Vagina (tissue), 2 donors: ENCODE results near the gene OSBPL10. TPM values are rescaled to one million over a fixed set of nuclear protein-coding genes. Genes with fewer than 3 reads are reported as not detected.

Source experiments
- DNase-seq, 2 donors: peaks; one replicate each; pipeline ENCODE4 v3.0.0-alpha.2; 2017; ENCODE audit errors: extremely low spot score in 2 of 2
- H3K27ac ChIP-seq: fragments of 200-600 bp; sonication (generic); one replicate; pipeline ENCODE4 v1.5.1; 2019
- H3K27me3 ChIP-seq: fragments of 200-600 bp; sonication (generic); one replicate; pipeline ENCODE4 v1.5.1; 2019
- H3K36me3 ChIP-seq, 2 donors: fragments of 200-600 bp; sonication (generic); one replicate each; pipeline ENCODE4 v1.5.1; 2017 to 2019
- H3K4me1 ChIP-seq: fragments of 200-600 bp; sonication (generic); one replicate; pipeline ENCODE4 v1.5.1; 2019
- H3K4me3 ChIP-seq, 2 donors: fragments of 200-600 bp; sonication (generic); 1 replicate in 1 of 2; 2 replicates in 1 of 2; pipeline ENCODE4 v1.5.1; 2016 to 2019
- H3K9me3 ChIP-seq: fragments of 200-600 bp; sonication (generic); one replicate; pipeline ENCODE4 v1.5.1; 2019
- POLR2A ChIP-seq, 2 donors: fragments of 450-650 bp; IDR thresholded peaks; one replicate each; pipeline ENCODE4 v1.6.1; 2017; ENCODE audit warnings: antibody characterized with exemption in 2 of 2, mild to moderate bottlenecking in 2 of 2, moderate library complexity in 2 of 2
- POLR2AphosphoS5 ChIP-seq, 2 donors: sonication (generic); formaldehyde crosslinking; IDR thresholded peaks; one replicate each; pipeline ENCODE4 v1.9.0; 2017; ENCODE audit warnings: antibody characterized with exemption in 2 of 2, mild to moderate bottlenecking in 2 of 2, low read depth in 1 of 2; ENCODE audit not compliant: insufficient read depth in 1 of 2
- intact Hi-C: fragments of 100-400 bp; cut with DNase I; formaldehyde crosslinking; loops from one replicate; pipeline ENCODE4 v1.15.1; 2023
- total RNA-seq: library from RNA; depleted of rRNA; stranded (reverse); fragments of >200 nt; gene quantifications from one replicate; pipeline ENCODE4 v1.2.3, GENCODE V29; 2016
- TF ChIP-seq, protein P1 (sequence below), 3 experiments: fragments of 450-650 bp in 2 of 3; fragments of 200-600 bp in 1 of 3; sonication (generic) in 1 of 3; IDR thresholded peaks; one replicate each; pipeline ENCODE4 v1.5.1; 2017 to 2019; ENCODE audit warnings: antibody characterized with exemption in 3 of 3, mild to moderate bottlenecking in 2 of 3, moderate library complexity in 2 of 3

OSBPL10 gene
- total RNA-seq, 1 donor from 2014 or later = 33.9 TPM

- Histone ChIP-seq H3K9me3 (no peaks in the 10 kb centered on the region), H3K27ac (no peak overlapping the region), H3K36me3 (peaks cover 0 to 8% of the 10 kb centered on the region in 2 donors), H3K4me3 (no peak overlapping the region), H3K27me3 (no peaks in the 10 kb centered on the region), H3K4me1 (no peaks in the 10 kb centered on the region)
- peak; percentile 47 to 67 for DNase-seq
- intact Hi-C loops = no loop called here
- TF ChIP-seq POLR2A (IDR thresholded peaks at IDR 0.05) (no peak), POLR2AphosphoS5 (IDR thresholded peaks at IDR 0.05; ENCODE audit: insufficient read depth in 1 of 2, low read depth in 1 of 2) (no peak)
- TF ChIP-seq, protein P1, sequence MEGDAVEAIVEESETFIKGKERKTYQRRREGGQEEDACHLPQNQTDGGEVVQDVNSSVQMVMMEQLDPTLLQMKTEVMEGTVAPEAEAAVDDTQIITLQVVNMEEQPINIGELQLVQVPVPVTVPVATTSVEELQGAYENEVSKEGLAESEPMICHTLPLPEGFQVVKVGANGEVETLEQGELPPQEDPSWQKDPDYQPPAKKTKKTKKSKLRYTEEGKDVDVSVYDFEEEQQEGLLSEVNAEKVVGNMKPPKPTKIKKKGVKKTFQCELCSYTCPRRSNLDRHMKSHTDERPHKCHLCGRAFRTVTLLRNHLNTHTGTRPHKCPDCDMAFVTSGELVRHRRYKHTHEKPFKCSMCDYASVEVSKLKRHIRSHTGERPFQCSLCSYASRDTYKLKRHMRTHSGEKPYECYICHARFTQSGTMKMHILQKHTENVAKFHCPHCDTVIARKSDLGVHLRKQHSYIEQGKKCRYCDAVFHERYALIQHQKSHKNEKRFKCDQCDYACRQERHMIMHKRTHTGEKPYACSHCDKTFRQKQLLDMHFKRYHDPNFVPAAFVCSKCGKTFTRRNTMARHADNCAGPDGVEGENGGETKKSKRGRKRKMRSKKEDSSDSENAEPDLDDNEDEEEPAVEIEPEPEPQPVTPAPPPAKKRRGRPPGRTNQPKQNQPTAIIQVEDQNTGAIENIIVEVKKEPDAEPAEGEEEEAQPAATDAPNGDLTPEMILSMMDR (IDR thresholded peaks at IDR 0.05) = no peak
These were observed 300.8 kb downstream of the OSBPL10 start for GRCh38 chr3:31680072-31680870.

DNA sequence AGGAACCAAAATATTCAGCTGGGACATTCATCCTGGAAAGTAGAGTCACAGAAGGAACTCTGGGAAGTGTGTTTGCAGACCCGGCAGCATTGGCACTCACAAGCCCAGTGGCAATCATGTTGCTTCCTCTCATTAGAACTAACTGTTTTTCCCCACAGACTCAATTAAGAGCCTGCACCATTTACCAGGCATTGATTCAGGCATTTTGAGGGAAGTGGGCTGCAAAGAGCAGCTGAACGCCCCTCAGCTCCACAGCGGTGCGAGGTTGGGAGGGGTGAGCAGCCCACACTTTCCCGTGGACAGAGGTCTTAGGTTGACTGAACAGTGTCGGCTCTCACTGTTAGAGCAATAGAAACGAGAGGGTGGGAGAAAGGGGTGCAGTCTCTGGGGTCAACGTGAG, 304.5 kb downstream of the OSBPL10 start:
- intact Hi-C loops = no loop called here
- H3K27me3 ChIP-seq = no peaks in the 10 kb centered on the region
- H3K36me3 ChIP-seq = no peaks in the 10 kb centered on the region
- H3K4me3 ChIP-seq = no peak overlapping the region
- H3K9me3 ChIP-seq = no peaks in the 10 kb centered on the region
- TF ChIP-seq, protein P1 (IDR thresholded peaks at IDR 0.05) = no peak
- no peak for TF ChIP-seq POLR2AphosphoS5 (IDR thresholded peaks at IDR 0.05; ENCODE audit: insufficient read depth in 1 of 2, low read depth in 1 of 2)
- TF ChIP-seq POLR2A (IDR thresholded peaks at IDR 0.05) = no peak
- H3K4me1 ChIP-seq = no peaks in the 10 kb centered on the region
- H3K27ac ChIP-seq = no peak overlapping the region
- DNase-seq = no peak

DNA sequence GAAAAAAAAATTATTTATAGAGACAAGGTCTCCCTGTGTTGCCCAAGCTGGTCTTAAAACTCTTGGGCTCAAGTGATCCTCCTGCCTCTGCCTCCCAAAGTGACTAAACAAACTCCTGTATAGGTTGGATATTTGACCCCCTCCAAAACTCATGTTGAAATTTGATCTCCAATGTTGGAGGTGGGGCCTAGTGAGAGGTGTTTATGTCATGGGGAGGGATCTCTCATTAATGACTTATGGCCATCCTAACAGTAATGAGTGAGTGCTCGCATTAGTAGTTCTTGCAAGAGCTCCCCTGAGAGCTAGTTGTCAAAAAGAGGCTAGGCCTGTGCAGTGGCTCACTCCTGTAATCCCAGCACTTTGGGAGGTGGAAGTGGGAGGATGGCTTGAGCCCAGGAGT, 307.1 kb downstream of the OSBPL10 start:
- Histone ChIP-seq H3K4me3 (no peak overlapping the region), H3K4me1 (no peaks in the 10 kb centered on the region), H3K36me3 (no peaks in the 10 kb centered on the region), H3K27ac (no peak overlapping the region), H3K9me3 (no peaks in the 10 kb centered on the region), H3K27me3 (no peaks in the 10 kb centered on the region)
- TF ChIP-seq, protein P1 (IDR thresholded peaks at IDR 0.05) = no peak
- no peak for TF ChIP-seq POLR2A (IDR thresholded peaks at IDR 0.05)
- no peak for TF ChIP-seq POLR2AphosphoS5 (IDR thresholded peaks at IDR 0.05; ENCODE audit: insufficient read depth in 1 of 2, low read depth in 1 of 2)
- intact Hi-C loops = no loop called here
- DNase-seq = no peak

DNA sequence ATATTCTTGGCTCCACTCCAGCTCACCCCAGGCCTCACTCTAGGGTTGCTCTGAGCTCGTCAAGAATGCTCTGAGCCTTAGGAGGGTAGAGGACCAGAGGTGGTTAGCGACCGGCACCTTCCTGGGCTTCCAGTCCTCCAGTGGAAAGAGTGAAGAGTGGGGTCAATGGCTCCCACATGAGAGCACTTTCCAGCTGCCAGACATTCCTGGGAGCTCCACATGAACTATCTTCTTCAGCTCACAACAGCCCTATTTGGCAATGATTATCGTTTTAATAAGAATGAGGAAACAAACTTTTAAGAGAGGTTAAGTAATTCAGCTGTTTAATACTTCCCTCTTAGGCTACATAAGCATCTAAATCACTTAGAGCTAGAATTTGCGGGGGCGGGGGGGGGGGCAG, 309.1 kb downstream of the OSBPL10 start:
- DNase-seq = no peak
- Histone ChIP-seq H3K27ac (no peak overlapping the region), H3K9me3 (no peaks in the 10 kb centered on the region), H3K27me3 (no peaks in the 10 kb centered on the region), H3K36me3 (no peaks in the 10 kb centered on the region), H3K4me1 (no peaks in the 10 kb centered on the region), H3K4me3 (no peak overlapping the region)
- TF ChIP-seq POLR2AphosphoS5 (IDR thresholded peaks at IDR 0.05; ENCODE audit: insufficient read depth in 1 of 2, low read depth in 1 of 2) = no peak
- TF ChIP-seq, protein P1 (IDR thresholded peaks at IDR 0.05) = no peak
- intact Hi-C loops = no loop called here

GRCh38 chr3:31671451-31671850, 309.6 kb downstream of the OSBPL10 start:
- H3K9me3 ChIP-seq = no peaks in the 10 kb centered on the region

More at GRCh38 chr3:31671451-31671850, 309.6 kb downstream of the OSBPL10 start:
- Histone ChIP-seq H3K27me3 (no peaks in the 10 kb centered on the region), H3K36me3 (no peaks in the 10 kb centered on the region), H3K4me3 (no peak overlapping the region), H3K27ac (no peak overlapping the region), H3K4me1 (no peaks in the 10 kb centered on the region)
- no peak for DNase-seq
- intact Hi-C loops = no loop called here
- TF ChIP-seq, protein P1 (IDR thresholded peaks at IDR 0.05) = no peak
- TF ChIP-seq POLR2AphosphoS5 (IDR thresholded peaks at IDR 0.05; ENCODE audit: insufficient read depth in 1 of 2, low read depth in 1 of 2) = no peak
- no peak for TF ChIP-seq POLR2A (IDR thresholded peaks at IDR 0.05)
